Fibroblast of skin of abdomen (primary cell): ENCODE results near the gene GNG2.
A peak's percentile ranks its signal among the peaks of the same experiment; 100 is the strongest.

Experiments used
- DNase-seq: peaks from one replicate; pipeline ENCODE4 v3.0.0-alpha.2; 2013

Gene GNG2

GRCh38 chr14:51999084-51999483 is 138.7 kb downstream of the GNG2 start:
- DNase-seq, result peak; percentile 82

- DNase-seq, result peak; percentile 52
These were observed 139.7 kb downstream of the GNG2 start for GRCh38 chr14:52000019-52000582.

GRCh38 chr14:52000696-52001095 is 140.3 kb downstream of the GNG2 start:
- DNase-seq, result no peak

GRCh38 chr14:52002542-52002941 is 142.1 kb downstream of the GNG2 start:
- DNase-seq, result no peak

- no peak for DNase-seq
These were observed 142.9 kb downstream of the GNG2 start for GRCh38 chr14:52003324-52003723.

- DNase-seq, result no peak
These were observed 145.2 kb downstream of the GNG2 start for GRCh38 chr14:52005625-52006024.

- no peak for DNase-seq
These were observed 145.9 kb downstream of the GNG2 start for GRCh38 chr14:52006361-52006760.

GRCh38 chr14:52007211-52007610 is 146.8 kb downstream of the GNG2 start:
- DNase-seq, result no peak

GRCh38 chr14:52007637-52008036 is 147.2 kb downstream of the GNG2 start:
- DNase-seq, result no peak

GRCh38 chr14:52008136-52008535 is 147.7 kb downstream of the GNG2 start:
- DNase-seq, result no peak

- no peak for DNase-seq
These were observed 149.8 kb downstream of the GNG2 start for GRCh38 chr14:52010173-52010693.

GRCh38 chr14:52011523-52011922 is 151.1 kb downstream of the GNG2 start:
- DNase-seq, result no peak

- DNase-seq, result no peak
These were observed 152.2 kb downstream of the GNG2 start for GRCh38 chr14:52012635-52013034.

GRCh38 chr14:52013984-52014600 is 153.7 kb downstream of the GNG2 start:
- no peak for DNase-seq

GRCh38 chr14:52014601-52015267 is 154.3 kb downstream of the GNG2 start:
- DNase-seq, result no peak

- DNase-seq, result no peak
These were observed 155.1 kb downstream of the GNG2 start for GRCh38 chr14:52015411-52016030.

GRCh38 chr14:52018252-52018651 is 157.8 kb downstream of the GNG2 start:
- DNase-seq, result no peak

- no peak for DNase-seq
These were observed 158.6 kb downstream of the GNG2 start for GRCh38 chr14:52018970-52019369.
